ENCODE measurements around the gene NFAM1.

DNA sequence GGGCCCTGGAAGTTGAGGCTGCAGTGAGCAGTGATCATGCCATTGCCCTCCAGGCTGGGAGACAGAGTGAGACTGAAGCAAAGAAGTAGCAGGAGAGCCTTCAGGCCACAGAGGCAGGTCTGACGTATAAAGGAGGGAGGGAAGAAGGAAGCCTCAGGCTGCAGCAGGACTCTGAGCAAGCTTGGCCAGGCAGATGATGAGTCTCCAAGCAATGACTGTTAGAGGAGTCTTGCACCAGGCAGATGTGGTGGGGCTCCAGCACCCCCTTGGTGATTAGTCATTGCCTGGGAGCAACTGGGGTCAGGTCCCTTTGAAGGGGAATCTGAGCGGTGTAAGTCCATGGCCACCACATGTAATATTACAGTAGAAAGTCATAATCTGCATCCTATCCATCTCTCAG, 36.6 kb upstream of the NFAM1 start:
- TF ChIP-seq CTCF (IDR thresholded peaks at IDR 0.05; ENCODE audit: insufficient read depth, low read length, poor library complexity, severe bottlenecking) (no peak), EZH2phosphoT487 (conservative IDR thresholded peaks at IDR 0.05; ENCODE audit: low read length) (no peak)
